Duodenal mucosa (tissue), 2 donors: ENCODE data around the gene CYP46A1.
A peak's percentile ranks its signal among the peaks of the same experiment; 100 is the strongest.
"Not testable (repeated sequence)": the region's sequence is repeated elsewhere in the genome, so short reads cannot be mapped to it uniquely, and the experiment has no call there.

ENCODE experiments used
- H3K27ac ChIP-seq: one replicate; pipeline ENCODE4 v1.7.0; 2013; ENCODE audit warnings: low read depth, low read length
- H3K27me3 ChIP-seq, 2 donors: one replicate each; pipeline ENCODE4 v1.7.0; 2013; ENCODE audit warnings: low read length in 2 of 2, control low read depth in 1 of 2; ENCODE audit not compliant: insufficient read depth in 2 of 2, control insufficient read depth in 1 of 2
- H3K36me3 ChIP-seq, 2 donors: one replicate each; pipeline ENCODE4 v1.7.0; 2013; ENCODE audit warnings: low read length in 2 of 2, control low read depth in 1 of 2; ENCODE audit not compliant: insufficient read depth in 2 of 2, control insufficient read depth in 1 of 2
- H3K4me1 ChIP-seq, 2 donors: one replicate each; pipeline ENCODE4 v1.7.0; 2013; ENCODE audit warnings: low read length in 2 of 2, control low read depth in 1 of 2; ENCODE audit not compliant: insufficient read depth in 2 of 2, control insufficient read depth in 1 of 2
- H3K4me3 ChIP-seq, 2 donors: one replicate each; pipeline ENCODE4 v1.7.0; 2013; ENCODE audit warnings: low read length in 2 of 2, low read depth in 1 of 2
- H3K9ac ChIP-seq, 2 donors: one replicate each; pipeline ENCODE4 v1.7.0; 2013; ENCODE audit warnings: low read length in 2 of 2, low read depth in 1 of 2
- H3K9me3 ChIP-seq, 2 donors: one replicate each; pipeline ENCODE4 v1.7.0; 2013; ENCODE audit warnings: low read length in 2 of 2, control low read depth in 1 of 2; ENCODE audit not compliant: control insufficient read depth in 1 of 2

The CYP46A1 gene

GRCh38 chr14:99757331-99758070, 73.4 kb downstream of the CYP46A1 start:
- Histone ChIP-seq H3K36me3 (no peaks in the 10 kb centered on the region), H3K4me1 (peaks cover 4 to 24% of the 10 kb centered on the region in 2 donors), H3K4me3 (no peak overlapping the region), H3K27me3 (peaks cover 0 to 22% of the 10 kb centered on the region in 2 donors), H3K9ac (no peak overlapping the region), H3K9me3 (no peaks in the 10 kb centered on the region), H3K27ac (peak overlapping the region; percentile 11)

DNA sequence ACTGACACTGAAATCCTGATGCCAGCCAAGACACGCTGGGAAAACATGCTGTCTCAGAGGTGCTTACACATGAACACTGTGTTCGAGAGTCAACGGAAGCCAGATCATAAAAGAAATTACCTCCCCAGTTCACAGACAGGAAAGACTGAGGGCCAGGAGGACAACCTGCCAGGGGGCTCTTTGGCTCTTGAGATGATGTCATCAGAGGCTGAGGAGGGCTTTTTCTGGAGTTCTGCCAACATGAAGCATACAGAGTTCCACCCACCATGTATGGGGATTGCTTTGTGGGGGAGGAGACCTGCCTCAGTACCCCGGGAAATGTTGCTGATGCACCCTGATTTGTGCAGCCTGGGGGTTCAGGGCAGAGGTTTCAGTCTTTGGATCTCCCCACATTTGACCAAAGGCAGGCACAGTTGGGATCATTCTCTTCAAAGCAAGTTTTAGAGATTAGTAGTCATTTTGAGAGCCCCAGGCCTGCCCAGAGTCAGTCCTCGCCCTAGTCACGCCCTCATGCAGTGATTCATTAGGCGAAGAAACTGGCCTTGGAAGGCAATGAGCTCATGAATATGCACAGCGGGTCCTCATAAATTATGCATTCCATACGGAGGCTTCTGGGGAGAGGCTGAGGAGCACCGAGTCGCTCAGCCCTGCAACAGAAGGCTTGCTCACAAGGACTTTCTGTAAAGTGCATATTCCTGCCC, 74.2 kb downstream of the CYP46A1 start:
- Histone ChIP-seq H3K36me3 (no peaks in the 10 kb centered on the region), H3K9ac (no peak overlapping the region), H3K4me3 (no peak overlapping the region), H3K9me3 (no peaks in the 10 kb centered on the region), H3K27ac (peak overlapping the region; percentile 11), H3K4me1 (peaks cover 3 to 19% of the 10 kb centered on the region in 2 donors), H3K27me3 (peaks cover 0 to 17% of the 10 kb centered on the region in 2 donors)

DNA sequence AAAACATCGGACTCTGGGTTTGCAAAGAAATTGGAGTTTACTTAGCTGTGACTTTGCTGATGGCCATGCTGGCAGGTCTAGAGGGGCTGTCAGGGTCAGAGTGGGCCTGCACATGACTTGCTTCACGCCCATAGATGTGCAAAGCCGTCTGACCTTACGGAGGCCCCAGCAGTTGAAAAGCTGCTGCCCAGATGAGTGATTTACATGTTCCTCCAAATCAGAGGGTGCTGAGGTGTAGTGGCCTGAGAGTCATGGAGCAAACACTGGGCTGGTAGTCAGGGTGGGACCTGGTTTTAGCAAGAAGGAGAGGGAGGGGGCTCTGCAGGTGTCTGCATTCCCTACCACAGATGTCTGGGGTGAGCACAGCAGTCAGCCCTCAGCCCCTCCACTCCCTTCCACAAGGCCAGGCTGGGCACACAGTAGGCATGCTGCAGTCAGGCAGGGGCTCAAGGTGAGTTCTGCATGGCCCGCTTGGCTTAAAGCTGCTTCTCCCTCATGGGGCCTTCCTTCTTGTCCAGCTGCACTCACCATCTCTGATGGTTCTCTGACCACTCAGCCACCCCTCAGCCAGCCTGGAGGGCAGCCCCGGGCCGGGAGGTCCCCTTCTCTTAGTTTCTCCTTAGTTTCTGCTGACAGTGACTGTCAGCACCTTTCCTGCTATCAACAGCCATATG, 74.9 kb downstream of the CYP46A1 start:
- peaks cover 0 to 13% of the 10 kb centered on the region in 2 donors for H3K27me3 ChIP-seq
- H3K4me3 ChIP-seq = no peak overlapping the region
- no peak overlapping the region for H3K9ac ChIP-seq
- H3K9me3 ChIP-seq = no peaks in the 10 kb centered on the region
- H3K27ac ChIP-seq = no peak overlapping the region
- H3K36me3 ChIP-seq = no peaks in the 10 kb centered on the region
- peaks cover 3 to 16% of the 10 kb centered on the region in 2 donors for H3K4me1 ChIP-seq

DNA sequence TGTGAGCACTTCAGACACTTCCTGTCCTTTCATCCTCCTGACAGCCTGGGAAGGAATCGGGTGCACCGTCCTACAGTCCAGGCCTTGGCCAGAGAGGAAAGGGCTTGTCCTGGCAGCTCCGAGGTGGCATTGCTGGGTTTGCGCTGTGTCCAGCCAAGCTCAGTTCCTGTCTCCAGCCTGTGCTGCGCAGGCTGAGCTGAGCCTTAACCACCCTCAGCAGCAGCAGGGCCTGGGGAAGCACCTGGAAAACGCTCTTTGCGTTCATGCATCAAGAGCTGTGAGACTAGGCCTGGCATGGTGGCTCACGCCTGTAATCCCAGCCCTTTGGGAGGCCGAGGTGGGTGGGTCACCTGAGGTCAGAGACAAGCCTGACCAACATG, 75.4 kb downstream of the CYP46A1 start:
- no peak overlapping the region for H3K27ac ChIP-seq

GRCh38 chr14:99760817-99761216, 76.7 kb downstream of the CYP46A1 start:
- Histone ChIP-seq H3K9me3 (no peaks in the 10 kb centered on the region), H3K4me1 (peaks cover 3 to 8% of the 10 kb centered on the region in 2 donors), H3K4me3 (no peak overlapping the region), H3K27me3 (peaks cover 0 to 5% of the 10 kb centered on the region in 2 donors), H3K9ac (no peak overlapping the region), H3K36me3 (no peaks in the 10 kb centered on the region), H3K27ac (no peak overlapping the region)

More for the DNA sequence above, 75.4 kb downstream of the CYP46A1 start:
- H3K4me1 ChIP-seq = peaks cover 3 to 15% of the 10 kb centered on the region in 2 donors
- H3K27me3 ChIP-seq = peaks cover 0 to 10% of the 10 kb centered on the region in 2 donors
- no peaks in the 10 kb centered on the region for H3K9me3 ChIP-seq
- H3K36me3 ChIP-seq = no peaks in the 10 kb centered on the region
- H3K9ac ChIP-seq = no peak overlapping the region
- H3K4me3 ChIP-seq = no peak overlapping the region

DNA sequence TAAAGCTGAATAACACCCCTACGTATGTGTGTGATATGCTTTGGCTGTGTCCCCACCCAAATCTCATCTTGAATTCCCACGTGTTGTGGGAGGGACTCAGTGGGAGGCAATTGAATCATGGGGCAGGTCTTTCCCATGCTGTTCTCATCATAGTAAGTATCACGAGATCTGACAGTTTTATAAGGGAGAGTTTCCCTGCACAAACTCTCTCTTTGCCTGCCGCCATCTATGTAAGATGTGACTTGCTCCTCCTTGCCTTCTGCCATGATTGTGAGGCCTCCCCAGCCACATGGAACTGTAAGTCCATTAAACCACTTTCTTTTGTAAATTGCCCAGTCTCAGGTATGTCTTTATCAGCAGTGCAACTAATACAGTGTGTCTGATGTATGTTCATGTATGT, 78.8 kb downstream of the CYP46A1 start:
- not testable (repeated sequence) for H3K4me1 ChIP-seq, H3K36me3 ChIP-seq, H3K9ac ChIP-seq, H3K9me3 ChIP-seq, H3K4me3 ChIP-seq, H3K27me3 ChIP-seq, H3K27ac ChIP-seq

- H3K4me1 ChIP-seq = no peaks in the 10 kb centered on the region
- no peaks in the 10 kb centered on the region for H3K9me3 ChIP-seq
- H3K27me3 ChIP-seq = no peaks in the 10 kb centered on the region
- no peak overlapping the region for H3K9ac ChIP-seq
- no peaks in the 10 kb centered on the region for H3K36me3 ChIP-seq
- no peak overlapping the region for H3K4me3 ChIP-seq
- no peak overlapping the region for H3K27ac ChIP-seq
These were observed 79.6 kb downstream of the CYP46A1 start for GRCh38 chr14:99763527-99764221.

DNA sequence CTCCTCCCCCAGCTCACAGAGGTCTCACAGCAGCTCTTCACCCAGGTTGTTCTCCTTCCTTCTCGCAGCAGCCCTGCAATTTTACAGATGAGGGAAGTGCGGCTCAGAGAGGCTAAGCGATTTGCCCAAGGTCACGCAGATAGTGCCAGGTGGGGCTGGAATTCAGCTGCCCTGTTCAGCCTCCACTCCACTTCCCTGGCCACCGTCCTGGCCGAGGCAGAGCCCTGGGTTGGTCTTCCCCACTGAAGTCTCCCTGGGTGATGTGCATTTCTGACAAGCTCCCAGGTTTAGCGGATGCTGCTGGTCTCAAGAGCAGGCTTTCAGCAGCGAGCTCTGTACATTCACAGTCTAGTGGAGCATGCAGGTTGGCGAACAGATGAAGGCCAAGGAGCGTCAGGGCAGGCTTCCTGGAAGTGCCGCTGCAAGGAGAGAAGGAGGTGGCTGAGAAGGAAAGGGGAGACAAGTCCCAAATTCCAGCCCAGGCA, 80.2 kb downstream of the CYP46A1 start:
- Histone ChIP-seq H3K36me3 (no peaks in the 10 kb centered on the region), H3K27me3 (no peaks in the 10 kb centered on the region), H3K4me1 (no peaks in the 10 kb centered on the region), H3K9me3 (no peaks in the 10 kb centered on the region), H3K4me3 (no peak overlapping the region), H3K27ac (no peak overlapping the region), H3K9ac (no peak overlapping the region)

GRCh38 chr14:99768381-99768780, 84.3 kb downstream of the CYP46A1 start:
- no peaks in the 10 kb centered on the region for H3K9me3 ChIP-seq
- no peaks in the 10 kb centered on the region for H3K4me1 ChIP-seq
- no peak overlapping the region for H3K27ac ChIP-seq
- H3K36me3 ChIP-seq = no peaks in the 10 kb centered on the region
- no peaks in the 10 kb centered on the region for H3K27me3 ChIP-seq
- no peak overlapping the region for H3K4me3 ChIP-seq
- H3K9ac ChIP-seq = no peak overlapping the region
